ENCODE data around the gene CDKAL1. TPM values are rescaled to one million over a fixed set of nuclear protein-coding genes. Genes with fewer than 3 reads are reported as not detected.

CDKAL1 gene
- total RNA-seq, 1 experiment from 2014 or later: 13.8 TPM

DNA sequence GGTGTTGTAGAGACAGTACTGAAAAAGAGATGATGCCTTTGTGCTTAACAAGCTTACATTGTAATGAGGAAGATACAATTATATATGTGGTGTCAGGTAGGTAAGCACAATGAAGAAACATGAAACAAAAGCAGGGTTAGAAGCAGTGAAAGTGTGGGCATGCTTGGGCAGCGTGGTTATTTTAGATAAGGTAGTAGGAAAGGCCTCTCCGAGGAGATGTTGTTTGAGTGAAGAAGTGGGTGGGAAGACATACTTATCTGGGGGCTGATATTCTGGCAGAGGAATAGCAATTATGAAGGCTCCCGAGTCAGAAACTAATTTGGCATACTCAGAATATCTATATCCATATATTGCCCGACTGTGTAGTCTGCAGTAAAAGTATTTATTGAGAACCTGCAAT, 4.7 kb downstream of the CDKAL1 start:
- no peak for DNase-seq
- peaks cover 14% of the 10 kb centered on the region for H3K36me3 ChIP-seq (ENCODE audit: low read depth, low read length)
- CTCF ChIA-PET: interaction anchor here (0.5 kb wide), 1 partner anchor 24 kb away, joined by 10 read pairs; no protein-coding TSS in a partner anchor

DNA sequence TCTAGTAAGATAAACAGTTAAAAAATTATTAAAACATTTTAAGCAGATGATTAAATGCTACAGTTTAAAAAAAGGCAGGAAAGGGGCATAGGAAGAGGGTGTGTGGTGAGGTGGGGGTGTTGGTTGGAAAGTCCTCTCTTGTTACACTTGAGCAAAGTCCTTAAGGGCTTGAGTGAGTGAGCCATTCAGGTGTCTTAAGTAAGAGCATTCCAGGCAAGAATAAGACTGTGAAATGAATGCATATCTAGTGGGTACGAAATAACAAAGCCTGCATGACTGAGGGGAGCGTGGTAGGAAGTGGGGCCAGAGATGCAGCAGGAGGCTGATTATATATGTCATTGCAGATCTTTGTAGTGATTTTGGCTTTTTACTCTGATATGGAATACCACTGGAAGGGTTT, 5.1 kb downstream of the CDKAL1 start:
- Histone ChIP-seq H3F3A (ENCODE audit: low read length, unreplicated experiment) (peaks cover 15% of the 10 kb centered on the region), H3K9me2 (replicated peaks; ENCODE audit: low read length) (no peaks in the 10 kb centered on the region), H3K9me3 (ENCODE audit: low read length) (no peaks in the 10 kb centered on the region), H3K4me1 (ENCODE audit: insufficient read depth, low read length) (peaks cover 33% of the 10 kb centered on the region), H3K4me2 (ENCODE audit: low read length) (no peak overlapping the region), H3K27me3 (ENCODE audit: low read length) (no peaks in the 10 kb centered on the region), H3K79me2 (ENCODE audit: low read length) (peaks cover 74% of the 10 kb centered on the region), H3K27ac (ENCODE audit: low read length) (no peak overlapping the region), H3K9ac (ENCODE audit: low read length) (no peak overlapping the region), H2AFZ (ENCODE audit: low read length) (no peak overlapping the region), H3K4me3 (ENCODE audit: low read length) (no peak overlapping the region), H4K20me1 (ENCODE audit: low read length) (no peaks in the 10 kb centered on the region), H3K36me3 (ENCODE audit: low read depth, low read length) (peaks cover 14% of the 10 kb centered on the region)
- TF ChIP-seq, protein P1, sequence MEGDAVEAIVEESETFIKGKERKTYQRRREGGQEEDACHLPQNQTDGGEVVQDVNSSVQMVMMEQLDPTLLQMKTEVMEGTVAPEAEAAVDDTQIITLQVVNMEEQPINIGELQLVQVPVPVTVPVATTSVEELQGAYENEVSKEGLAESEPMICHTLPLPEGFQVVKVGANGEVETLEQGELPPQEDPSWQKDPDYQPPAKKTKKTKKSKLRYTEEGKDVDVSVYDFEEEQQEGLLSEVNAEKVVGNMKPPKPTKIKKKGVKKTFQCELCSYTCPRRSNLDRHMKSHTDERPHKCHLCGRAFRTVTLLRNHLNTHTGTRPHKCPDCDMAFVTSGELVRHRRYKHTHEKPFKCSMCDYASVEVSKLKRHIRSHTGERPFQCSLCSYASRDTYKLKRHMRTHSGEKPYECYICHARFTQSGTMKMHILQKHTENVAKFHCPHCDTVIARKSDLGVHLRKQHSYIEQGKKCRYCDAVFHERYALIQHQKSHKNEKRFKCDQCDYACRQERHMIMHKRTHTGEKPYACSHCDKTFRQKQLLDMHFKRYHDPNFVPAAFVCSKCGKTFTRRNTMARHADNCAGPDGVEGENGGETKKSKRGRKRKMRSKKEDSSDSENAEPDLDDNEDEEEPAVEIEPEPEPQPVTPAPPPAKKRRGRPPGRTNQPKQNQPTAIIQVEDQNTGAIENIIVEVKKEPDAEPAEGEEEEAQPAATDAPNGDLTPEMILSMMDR (conservative IDR thresholded peaks at IDR 0.05; ENCODE audit: low read depth, low read length): no peak
- TF ChIP-seq EZH2phosphoT487 (IDR thresholded peaks at IDR 0.05; ENCODE audit: borderline replicate concordance, low read length): no peak
- TF ChIP-seq EZH2 (IDR thresholded peaks at IDR 0.05; ENCODE audit: low read length, unreplicated experiment): no peak
- DNase-seq: no peak
- no peak for ATAC-seq
- intact Hi-C loops (cut with micrococcal nuclease): loop anchor here (10.0 kb wide), 1 partner anchor 325 kb away; the partner anchor contains the start of gene MBOAT1
- no TSS peak for BruUV-seq (replicated peaks)
- CTCF ChIA-PET: no interaction called here
- POLR2A ChIA-PET (ENCODE audit: unreplicated experiment): no interaction called here

More for the DNA sequence above, 4.7 kb downstream of the CDKAL1 start:
- H2AFZ ChIP-seq (ENCODE audit: low read length): no peak overlapping the region
- TF ChIP-seq, protein P1 (conservative IDR thresholded peaks at IDR 0.05; ENCODE audit: low read depth, low read length): no peak
- no peaks in the 10 kb centered on the region for H3K9me2 ChIP-seq (replicated peaks; ENCODE audit: low read length)
- H3K9ac ChIP-seq (ENCODE audit: low read length): no peak overlapping the region
- no peaks in the 10 kb centered on the region for H3K9me3 ChIP-seq (ENCODE audit: low read length)
- H3K4me3 ChIP-seq (ENCODE audit: low read length): no peak overlapping the region
- no TSS peak for BruUV-seq (replicated peaks)
- H4K20me1 ChIP-seq (ENCODE audit: low read length): no peaks in the 10 kb centered on the region
- intact Hi-C loops (cut with micrococcal nuclease): loop anchor here (10.0 kb wide), 1 partner anchor 324 kb away; the partner anchor contains the start of gene MBOAT1
- peaks cover 15% of the 10 kb centered on the region for H3F3A ChIP-seq (ENCODE audit: low read length, unreplicated experiment)
- no peak for ATAC-seq
- H3K4me2 ChIP-seq (ENCODE audit: low read length): no peak overlapping the region
- no peak overlapping the region for H3K27ac ChIP-seq (ENCODE audit: low read length)
- H3K4me1 ChIP-seq (ENCODE audit: insufficient read depth, low read length): peaks cover 32% of the 10 kb centered on the region
- POLR2A ChIA-PET (ENCODE audit: unreplicated experiment): no interaction called here
- no peaks in the 10 kb centered on the region for H3K27me3 ChIP-seq (ENCODE audit: low read length)
- peaks cover 71% of the 10 kb centered on the region for H3K79me2 ChIP-seq (ENCODE audit: low read length)

DNA sequence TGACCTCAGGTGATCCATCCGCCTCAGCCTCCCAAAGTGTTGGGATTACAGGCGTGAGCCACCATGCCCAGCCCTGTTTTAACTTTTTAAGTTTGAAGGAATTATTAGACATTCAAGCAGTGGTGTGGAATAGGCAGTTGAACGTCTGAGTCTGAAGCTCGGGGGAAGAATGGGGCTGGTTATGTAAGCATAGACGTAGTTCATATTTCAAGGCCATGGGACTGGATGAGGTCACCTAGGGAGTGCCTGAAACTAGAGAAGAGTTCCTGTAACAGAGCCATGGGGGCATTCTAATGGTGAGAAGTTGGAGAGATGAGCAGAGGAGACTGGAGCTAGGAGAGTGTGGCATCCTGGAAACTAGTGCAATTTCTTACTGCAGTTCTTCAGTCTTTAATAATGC, 6.4 kb downstream of the CDKAL1 start:
- Histone ChIP-seq H2AFZ (ENCODE audit: low read length) (no peak overlapping the region), H3K36me3 (ENCODE audit: low read depth, low read length) (peaks cover 14% of the 10 kb centered on the region), H3K27me3 (ENCODE audit: low read length) (no peaks in the 10 kb centered on the region), H3K9me3 (ENCODE audit: low read length) (no peaks in the 10 kb centered on the region), H3K79me2 (ENCODE audit: low read length) (peaks cover 73% of the 10 kb centered on the region), H3K9ac (ENCODE audit: low read length) (no peak overlapping the region), H3K9me2 (replicated peaks; ENCODE audit: low read length) (no peaks in the 10 kb centered on the region), H3K4me3 (ENCODE audit: low read length) (no peak overlapping the region), H3K27ac (ENCODE audit: low read length) (0 out of 2 replicates have a peak overlapping the region, but pooled peaks have one; percentile 1), H3K4me2 (ENCODE audit: low read length) (no peak overlapping the region), H3K4me1 (ENCODE audit: insufficient read depth, low read length) (peaks cover 27% of the 10 kb centered on the region), H4K20me1 (ENCODE audit: low read length) (no peaks in the 10 kb centered on the region), H3F3A (ENCODE audit: low read length, unreplicated experiment) (peaks cover 15% of the 10 kb centered on the region)
- CTCF ChIA-PET: no interaction called here
- no TSS peak for BruUV-seq (replicated peaks)
- DNase-seq (peak; percentile 34), ATAC-seq (no peak)
- POLR2A ChIA-PET (ENCODE audit: unreplicated experiment): no interaction called here
- no peak for TF ChIP-seq EZH2 (IDR thresholded peaks at IDR 0.05; ENCODE audit: low read length, unreplicated experiment)
- TF ChIP-seq, protein P1 (conservative IDR thresholded peaks at IDR 0.05; ENCODE audit: low read depth, low read length): no peak
- intact Hi-C loops (cut with micrococcal nuclease): no loop called here
